ENCODE measurements around the gene SDR39U1.

DNA sequence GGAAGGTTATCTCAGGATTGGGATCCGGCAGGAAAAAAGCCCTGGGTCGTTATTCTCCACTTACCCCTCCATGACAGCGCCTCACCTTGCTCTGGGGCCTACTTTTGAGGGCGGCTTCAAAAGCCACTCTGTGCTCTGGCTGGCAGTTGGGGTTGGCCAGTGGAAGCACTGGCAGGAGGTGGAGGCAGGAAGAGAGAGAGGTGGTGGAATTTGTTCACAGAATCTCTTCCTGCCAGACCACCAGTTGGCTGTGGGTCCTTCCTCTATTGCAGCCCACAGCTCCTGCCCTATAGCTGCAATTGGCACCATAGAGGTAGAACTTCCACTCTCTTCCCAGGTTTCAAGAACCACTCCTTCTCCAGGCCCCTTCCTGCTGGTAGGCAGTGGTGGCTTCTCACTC, 32.7 kb upstream of the SDR39U1 start:
- TF ChIP-seq, protein P1, sequence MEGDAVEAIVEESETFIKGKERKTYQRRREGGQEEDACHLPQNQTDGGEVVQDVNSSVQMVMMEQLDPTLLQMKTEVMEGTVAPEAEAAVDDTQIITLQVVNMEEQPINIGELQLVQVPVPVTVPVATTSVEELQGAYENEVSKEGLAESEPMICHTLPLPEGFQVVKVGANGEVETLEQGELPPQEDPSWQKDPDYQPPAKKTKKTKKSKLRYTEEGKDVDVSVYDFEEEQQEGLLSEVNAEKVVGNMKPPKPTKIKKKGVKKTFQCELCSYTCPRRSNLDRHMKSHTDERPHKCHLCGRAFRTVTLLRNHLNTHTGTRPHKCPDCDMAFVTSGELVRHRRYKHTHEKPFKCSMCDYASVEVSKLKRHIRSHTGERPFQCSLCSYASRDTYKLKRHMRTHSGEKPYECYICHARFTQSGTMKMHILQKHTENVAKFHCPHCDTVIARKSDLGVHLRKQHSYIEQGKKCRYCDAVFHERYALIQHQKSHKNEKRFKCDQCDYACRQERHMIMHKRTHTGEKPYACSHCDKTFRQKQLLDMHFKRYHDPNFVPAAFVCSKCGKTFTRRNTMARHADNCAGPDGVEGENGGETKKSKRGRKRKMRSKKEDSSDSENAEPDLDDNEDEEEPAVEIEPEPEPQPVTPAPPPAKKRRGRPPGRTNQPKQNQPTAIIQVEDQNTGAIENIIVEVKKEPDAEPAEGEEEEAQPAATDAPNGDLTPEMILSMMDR (IDR thresholded peaks at IDR 0.05): no peak
- no peak for TF ChIP-seq POLR2A (IDR thresholded peaks at IDR 0.05)

All from lower leg skin (tissue), 3 donors.